GM21717 (cell line): Measurements from ENCODE around the gene ITGA8.
"Not testable (repeated sequence)": the region's sequence is repeated elsewhere in the genome, so short reads cannot be mapped to it uniquely, and the experiment has no call there.

Experiments used
- ATAC-seq: cut with Tn5 transposase; IDR thresholded peaks from one replicate; pipeline ENCODE4 v1.9.1; 2021; ENCODE audit warnings: mild to moderate bottlenecking, moderate library complexity; ENCODE audit not compliant: unreplicated experiment

Gene ITGA8

GRCh38 chr10:15690031-15690430, 29.7 kb downstream of the ITGA8 start:
- no peak for ATAC-seq

GRCh38 chr10:15684768-15685167, 35.0 kb downstream of the ITGA8 start:
- no peak for ATAC-seq

GRCh38 chr10:15681076-15681475, 38.6 kb downstream of the ITGA8 start:
- ATAC-seq: no peak

GRCh38 chr10:15678851-15679250, 40.9 kb downstream of the ITGA8 start:
- ATAC-seq: no peak

GRCh38 chr10:15672469-15672868, 47.3 kb downstream of the ITGA8 start:
- no peak for ATAC-seq

GRCh38 chr10:15670880-15671279, 48.8 kb downstream of the ITGA8 start:
- ATAC-seq: no peak

DNA sequence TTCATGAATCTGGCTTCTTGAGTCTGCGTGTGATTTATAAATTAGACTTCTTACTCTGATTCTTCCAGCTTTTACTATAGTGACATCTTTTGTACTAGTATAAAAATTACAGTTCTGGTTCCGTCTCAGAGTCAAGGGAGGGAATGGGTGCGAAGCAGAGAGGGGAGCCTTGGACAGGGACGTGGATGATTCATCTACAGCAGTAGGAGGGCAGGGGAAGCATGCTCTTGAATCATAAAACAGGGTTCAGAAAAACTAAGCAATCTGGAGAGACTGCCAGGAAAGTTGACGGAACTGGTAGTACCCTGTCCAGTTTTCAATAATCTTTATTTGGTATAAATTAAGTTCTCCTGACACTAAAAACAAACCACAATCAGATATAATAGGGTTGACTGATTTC, 58.1 kb downstream of the ITGA8 start:
- no peak for ATAC-seq

DNA sequence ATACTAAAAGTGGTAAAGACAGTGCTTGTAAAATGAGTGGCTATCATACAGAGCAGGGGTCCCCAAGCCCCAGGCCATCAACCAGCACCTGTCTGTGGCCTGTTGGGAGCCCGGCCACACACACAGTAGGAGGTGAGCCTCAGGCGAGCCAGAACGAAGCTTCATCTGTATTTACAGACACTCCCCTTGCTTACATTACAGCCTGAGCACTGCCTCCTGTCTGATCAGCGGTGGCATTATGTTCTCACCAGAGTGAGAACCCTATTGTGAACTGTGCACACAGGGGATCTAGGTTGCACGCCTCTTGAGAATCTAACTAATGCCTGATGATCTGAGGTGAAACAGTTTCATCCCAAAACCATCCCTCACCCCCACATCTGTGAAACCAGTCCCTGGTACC, 58.7 kb downstream of the ITGA8 start:
- no peak for ATAC-seq

DNA sequence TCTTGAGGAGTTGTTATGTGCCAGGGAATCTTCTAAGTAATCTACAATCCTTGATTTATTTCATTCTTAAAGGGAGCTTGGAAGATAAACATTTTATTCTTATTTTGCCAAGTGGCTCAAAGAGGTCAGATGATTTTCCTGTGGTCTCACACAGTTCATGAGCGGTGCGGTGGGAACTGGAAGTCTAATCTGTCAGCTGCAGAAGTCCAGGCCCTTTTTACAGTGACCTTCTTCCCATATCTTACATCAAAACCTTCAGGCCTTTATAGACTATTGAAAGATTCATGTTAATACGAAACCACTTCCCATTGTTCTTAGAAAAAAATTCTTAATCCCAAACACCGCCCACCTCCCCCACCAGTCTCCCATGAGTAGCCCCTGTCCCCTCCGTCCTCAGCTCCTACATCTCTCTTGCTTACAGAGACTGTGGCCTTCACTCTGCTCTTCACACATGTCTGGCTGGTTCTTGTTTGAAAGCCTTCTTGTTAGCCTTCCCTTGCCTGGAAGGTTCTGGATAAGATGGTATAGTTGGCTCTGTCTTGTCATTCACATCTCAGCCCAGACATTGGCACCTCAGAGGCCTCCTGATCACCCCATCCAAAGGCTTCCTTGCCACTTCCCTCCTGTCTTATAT, 61.5 kb downstream of the ITGA8 start:
- ATAC-seq: no peak

- ATAC-seq: no peak
These were observed 67.0 kb downstream of the ITGA8 start for GRCh38 chr10:15652757-15653156.

GRCh38 chr10:15652117-15652516, 67.6 kb downstream of the ITGA8 start:
- ATAC-seq: no peak

- no peak for ATAC-seq
These were observed 68.5 kb downstream of the ITGA8 start for GRCh38 chr10:15651175-15651574.

GRCh38 chr10:15642095-15642494, 77.6 kb downstream of the ITGA8 start:
- no peak for ATAC-seq

DNA sequence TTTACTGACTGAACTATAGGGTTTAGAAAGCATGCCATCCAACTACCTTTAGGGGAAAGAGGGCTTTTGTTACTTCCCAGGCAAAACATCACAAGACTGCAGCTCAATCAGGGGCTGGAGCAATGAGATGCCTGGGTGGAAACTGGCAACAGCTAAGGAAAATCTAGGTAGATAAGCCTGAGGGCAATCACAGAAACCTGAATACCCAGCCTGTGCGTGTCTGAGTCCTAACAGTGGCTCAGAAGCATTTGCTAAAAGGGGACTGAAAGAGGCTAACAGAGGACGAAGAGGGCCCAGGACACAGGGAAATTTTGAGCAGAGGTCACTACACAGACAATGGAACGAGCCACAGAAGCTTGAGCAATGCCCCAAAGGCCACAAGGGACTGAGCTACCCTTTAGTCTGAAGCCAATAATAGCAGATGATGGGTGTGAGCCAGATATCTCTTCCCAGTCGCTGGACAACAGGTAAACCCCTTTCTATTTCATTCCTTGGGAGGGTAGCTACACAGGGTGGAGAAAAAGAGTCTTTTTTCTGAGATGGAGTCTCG, 79.1 kb downstream of the ITGA8 start:
- no peak for ATAC-seq

- ATAC-seq: no peak
These were observed 83.3 kb downstream of the ITGA8 start for GRCh38 chr10:15636446-15636845.

- no peak for ATAC-seq
These were observed 87.1 kb downstream of the ITGA8 start for GRCh38 chr10:15632456-15633091.

DNA sequence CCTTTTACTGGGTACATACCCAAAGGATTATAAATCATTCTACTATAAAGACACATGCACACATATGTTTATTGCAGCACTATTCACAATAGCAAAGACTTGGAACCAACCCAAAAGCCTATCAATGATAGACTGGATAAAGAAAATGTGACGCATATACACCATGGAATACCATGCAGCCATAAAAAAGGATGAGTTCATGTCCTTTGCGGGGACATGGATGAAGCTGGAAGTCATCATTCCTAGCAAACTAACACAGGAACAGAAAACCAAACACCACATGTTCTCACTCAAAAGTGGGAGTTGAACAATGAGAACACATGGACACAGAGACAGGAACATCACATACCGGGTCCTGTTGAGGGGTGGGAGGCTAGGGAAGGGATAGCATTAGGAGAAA, 88.5 kb downstream of the ITGA8 start:
- not testable (repeated sequence) for ATAC-seq

- no peak for ATAC-seq
These were observed 89.4 kb downstream of the ITGA8 start for GRCh38 chr10:15630353-15630752.

GRCh38 chr10:15627617-15628196, 92.0 kb downstream of the ITGA8 start:
- no peak for ATAC-seq

DNA sequence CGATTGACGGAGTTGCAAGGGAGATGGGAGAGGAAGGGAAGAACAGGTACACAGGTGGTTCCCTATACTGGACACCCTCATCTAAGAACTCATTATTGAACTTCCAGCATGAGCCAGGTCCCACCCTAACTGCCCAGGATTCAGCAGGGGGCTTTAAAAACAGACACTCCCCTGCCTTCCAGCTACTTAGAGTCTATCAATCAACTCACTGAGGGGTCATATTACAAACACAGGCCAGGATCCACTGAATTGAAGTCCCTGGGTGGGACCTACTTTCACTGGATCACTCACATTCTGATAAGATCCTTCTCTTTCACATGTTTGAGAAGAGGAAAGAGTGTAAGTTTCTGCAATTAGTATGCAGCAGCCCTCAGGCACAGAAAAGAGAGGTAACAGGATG, 92.8 kb downstream of the ITGA8 start:
- no peak for ATAC-seq

DNA sequence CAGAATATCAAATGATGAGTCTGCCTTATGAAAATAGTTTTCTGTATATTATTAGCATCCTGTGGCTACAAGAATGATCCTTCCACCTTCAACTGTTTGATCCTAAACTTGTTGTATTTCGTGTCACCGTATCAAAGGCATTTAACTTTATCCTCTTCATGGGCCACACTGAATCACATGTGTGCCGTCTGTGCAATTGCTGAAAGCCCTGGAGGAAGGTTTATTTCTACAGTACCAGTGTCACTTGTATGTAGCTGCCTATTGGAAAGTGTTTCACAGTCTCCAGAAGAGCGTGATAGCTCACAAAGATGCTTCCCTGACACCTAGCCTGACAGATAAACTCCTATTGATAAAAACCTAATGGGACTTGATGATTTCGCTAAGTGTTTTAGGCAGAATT, 94.5 kb downstream of the ITGA8 start:
- no peak for ATAC-seq
